NCI-H345 treated with DMSO at 0.1 percent for 48 hours (cell line): ENCODE results near the gene CARD19.
"Not testable (repeated sequence)": the region's sequence is repeated elsewhere in the genome, so short reads cannot be mapped to it uniquely, and the experiment has no call there.

Experiments used
- DNase-seq: peaks from one replicate; lab custom pipeline; 2025; ENCODE audit not compliant: unreplicated experiment; lab: John Stamatoyannopoulos, UW

The CARD19 gene

DNA sequence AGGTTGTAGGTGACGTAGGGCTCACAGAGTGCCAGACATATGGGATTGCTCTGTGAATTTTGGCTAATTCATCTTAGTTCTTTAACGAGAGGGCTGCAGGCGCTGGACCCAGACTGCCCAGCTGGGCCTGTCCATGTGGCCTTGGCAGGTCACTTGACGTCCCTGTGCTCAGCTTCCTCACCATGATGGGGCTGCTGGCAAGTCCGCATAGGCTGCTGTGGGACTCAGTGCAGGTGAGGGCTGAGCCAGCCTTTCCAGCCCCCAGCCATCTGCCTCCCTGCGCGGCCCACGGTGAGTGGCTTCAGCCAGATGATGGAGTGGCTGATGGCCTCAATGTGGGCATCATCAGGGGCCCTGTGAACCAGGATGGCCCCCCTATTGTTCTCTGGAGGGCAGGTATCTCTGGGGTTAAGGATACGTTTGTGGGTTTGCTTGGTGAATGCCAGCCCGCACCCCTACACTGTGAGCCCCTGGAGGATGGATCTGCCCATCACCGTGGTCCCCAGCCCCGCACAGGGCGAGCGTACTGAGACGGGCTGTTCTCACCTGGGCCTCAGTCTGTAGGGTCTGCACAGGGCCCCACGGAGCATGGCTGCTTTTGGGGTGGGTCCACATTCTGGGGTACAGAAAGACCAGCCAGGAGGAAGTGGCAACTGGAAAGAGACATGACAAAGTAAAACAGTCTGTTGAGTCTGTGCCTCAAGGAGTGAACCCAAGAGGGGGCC is 3.7 kb downstream of the CARD19 start:
- no peak for DNase-seq

DNA sequence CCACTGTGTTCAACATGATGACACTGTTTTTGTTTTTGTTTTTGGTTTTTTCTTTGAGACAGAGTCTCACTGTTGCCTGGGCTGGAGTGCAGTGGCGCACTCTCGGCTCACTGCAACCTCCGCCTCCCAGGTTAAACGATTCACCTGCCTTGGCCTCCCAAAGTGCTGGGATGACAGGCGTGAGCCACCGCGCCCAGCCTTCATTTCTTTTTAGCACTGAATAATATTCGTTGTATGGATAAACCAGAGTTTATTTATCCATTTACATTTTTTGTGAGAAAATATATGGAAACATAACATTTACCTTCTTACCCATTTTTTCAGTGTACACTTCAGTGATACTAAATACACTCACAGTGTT is 4.2 kb downstream of the CARD19 start:
- no peak for DNase-seq

DNA sequence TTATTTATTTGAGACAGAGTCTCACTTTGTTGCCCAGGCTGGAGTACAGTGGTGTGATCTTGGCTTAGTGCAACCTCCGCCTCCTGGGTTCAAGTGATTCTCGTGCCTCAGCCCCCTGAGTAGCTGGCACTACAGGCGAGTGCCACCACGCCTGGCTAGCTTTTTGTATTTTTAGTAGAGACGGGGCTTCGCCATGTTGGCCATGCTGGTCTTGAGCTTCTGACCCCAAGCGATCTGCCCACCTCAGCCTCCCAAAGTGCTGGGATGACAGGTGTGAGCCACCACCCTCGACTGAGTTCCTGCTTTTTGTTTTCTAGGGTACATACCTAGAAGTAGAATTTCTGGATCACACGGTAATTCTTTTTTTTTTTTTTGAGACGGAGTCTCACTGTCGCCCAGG is 5.1 kb downstream of the CARD19 start:
- DNase-seq, result not testable (repeated sequence)

DNA sequence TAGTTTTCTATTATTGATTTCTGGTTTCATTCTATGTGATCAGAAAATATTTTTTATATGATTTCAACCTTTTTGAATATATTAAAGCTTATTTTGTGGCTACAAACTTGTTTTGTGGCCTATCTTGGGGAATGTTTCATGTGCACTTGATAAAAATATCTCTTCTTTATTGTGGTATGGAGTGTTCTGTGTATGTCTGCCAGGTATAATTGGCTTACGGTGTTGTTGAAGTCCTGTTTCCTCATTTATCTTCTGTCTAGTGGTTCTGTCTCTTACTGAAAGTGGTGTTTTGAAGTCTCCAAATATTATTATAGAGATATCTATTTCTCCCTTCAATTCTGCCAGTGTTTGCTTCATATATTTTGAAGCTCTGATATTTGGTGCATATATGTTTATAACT is 9.6 kb downstream of the CARD19 start:
- DNase-seq, result no peak

DNA sequence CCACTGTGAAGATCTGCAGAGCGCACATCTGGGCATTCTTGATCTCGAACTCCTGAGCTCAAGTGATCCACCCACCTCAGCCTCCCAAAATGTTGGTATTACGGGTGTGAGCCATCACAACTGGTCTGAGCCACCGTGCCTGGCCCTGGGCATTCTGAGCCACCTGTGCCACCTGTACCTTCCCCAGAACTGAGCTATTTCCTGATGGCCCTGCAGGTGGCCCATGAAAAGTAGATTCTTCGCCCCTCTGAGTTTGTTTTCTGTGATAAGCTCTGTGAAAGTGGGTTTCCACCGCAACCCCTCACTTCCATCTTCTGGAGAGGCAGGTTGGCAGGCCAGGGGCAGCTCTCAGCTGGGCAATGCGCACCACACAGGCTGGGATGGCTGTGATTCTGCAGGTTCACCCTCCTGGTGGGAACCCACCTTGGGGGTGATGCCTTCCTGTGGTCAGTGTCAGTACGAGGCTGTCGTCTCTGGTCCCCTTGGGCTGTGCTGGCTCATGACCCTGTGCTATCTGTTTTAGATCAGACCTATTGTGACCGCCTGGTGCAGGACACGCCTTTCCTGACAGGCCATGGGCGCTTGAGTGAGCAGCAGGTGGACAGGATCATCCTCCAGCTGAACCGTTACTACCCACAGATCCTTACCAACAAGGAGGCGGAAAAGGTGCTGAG is 11.3 kb downstream of the CARD19 start:
- no peak for DNase-seq

DNA sequence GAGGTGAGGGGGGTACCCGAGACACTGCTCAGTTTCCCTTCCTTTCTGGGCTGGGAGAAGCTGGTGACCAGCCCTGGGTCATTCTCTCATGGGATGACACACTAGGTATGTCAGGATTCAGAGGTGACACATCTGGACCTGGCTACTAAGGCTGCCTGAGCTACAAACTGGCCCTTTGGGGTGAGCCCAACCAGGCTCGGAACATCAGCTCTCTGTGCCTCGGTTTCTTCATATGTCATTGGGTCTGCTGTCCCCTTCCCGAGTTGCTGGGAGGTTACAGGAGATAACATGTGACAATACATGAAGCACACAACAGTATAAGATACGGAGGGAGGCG is 11.8 kb downstream of the CARD19 start:
- no peak for DNase-seq

DNA sequence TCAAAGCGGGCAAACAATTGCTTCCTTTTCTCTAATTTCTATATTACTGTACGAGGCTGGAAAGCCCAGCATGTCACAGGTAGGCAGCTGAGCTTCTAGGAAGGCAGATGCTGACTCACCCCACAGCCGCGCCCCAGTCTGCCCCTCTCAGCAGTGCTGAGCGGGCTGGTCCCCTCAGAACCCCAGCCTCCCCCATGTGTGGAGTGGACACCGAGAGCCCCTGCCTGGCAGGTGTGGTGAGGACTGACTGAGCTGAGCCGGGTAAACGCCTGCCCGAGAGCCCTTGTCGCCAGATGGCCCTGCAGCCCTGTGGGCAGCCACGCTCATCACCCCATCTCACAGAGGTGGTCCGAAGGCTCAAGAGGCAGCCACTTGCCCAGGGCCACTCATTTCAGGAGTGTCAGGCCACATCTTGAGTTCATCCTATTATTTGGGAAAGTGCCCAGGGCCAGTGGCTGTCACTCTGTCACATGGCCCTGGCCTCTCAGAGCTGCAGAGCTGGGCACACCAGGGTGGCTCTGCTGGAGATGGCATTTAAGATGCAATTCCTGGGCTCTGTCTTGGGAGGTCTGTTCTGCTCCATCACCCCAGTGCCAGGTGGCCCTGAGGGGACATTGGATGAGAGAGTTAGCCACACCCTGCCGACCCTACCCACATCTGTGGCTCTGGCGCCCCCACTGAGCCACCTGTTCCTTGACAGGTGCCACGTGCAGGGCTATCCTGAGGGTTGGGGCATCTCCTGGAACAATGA is 12.4 kb downstream of the CARD19 start:
- DNase-seq, result no peak

DNA sequence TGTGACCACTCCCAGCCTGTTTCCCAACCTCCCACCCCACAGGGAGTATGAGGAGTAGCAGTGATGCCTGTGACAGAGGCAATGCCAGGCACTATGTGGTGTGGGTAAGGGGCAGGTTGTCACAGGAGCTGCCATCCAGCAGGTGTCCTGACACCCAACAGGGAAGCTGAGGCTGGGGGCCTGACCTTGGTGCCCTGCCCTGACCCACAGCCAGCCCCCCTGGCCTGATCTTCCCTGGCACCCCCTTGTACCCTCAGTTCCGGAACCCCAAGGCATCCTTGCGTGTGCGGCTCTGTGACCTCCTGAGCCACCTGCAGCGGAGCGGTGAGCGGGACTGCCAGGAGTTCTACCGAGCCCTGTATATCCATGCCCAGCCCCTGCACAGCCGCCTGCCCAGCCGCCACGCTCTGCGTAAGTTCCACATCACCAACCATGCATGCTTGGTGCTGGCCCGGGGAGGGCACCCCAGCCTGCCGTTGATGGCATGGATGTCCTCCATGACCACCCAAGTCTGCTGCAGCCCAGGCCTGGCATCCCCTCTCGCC is 14.4 kb downstream of the CARD19 start:
- no peak for DNase-seq

DNA sequence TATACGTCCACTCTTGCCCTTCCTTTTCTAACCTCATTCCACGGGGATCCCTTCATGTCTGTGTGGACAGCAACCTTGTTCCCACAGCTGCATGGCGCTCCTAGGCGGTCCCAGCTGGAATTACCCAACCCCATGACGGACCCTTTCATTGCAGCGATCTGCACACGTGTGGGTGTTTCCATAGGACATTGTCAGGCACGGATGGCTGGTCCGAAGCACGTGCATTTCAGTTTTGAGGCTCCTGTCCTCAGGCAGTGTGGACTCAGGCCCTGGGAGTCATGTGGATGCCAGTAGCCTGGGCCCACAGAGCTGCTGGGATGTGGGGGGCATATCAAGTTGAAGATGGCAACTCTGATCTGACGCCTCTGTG is 15.0 kb downstream of the CARD19 start:
- DNase-seq, result no peak

DNA sequence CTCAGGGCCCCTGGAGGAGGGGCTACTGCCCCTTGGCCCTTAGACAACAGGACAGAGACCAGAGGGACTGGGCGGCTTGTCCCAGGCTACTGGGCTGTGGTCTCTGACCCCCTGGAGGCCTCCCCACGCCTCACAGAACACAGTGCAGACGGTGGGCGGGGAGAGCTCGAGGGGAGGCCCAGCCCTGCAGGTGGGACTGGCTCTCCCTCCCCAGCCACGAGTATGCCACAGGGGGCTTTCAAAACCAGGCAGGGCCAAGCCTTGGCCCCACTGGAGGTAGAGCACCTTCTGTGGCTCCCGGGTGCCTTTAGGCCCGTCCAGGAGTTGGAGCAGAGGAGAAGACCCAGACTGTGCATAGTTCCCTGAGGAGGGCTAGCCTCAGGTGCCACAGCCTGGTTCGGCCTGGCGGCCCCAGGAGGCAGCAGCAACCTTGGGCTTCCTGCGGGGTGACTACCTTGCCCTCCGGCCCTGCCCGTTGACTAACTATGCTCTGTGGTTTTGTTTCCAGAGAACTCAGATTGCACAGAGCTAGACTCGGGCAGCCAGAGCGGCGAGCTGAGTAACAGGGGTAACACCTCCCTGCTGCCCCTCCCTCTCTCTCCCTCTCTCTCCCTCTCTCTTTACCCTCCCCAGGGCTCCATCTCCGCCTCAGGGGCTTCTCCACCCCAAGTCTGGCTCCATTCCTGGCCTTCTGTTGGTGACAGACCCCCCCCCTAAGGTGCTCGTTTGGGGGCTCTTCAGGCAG is 15.5 kb downstream of the CARD19 start:
- DNase-seq, result no peak

DNA sequence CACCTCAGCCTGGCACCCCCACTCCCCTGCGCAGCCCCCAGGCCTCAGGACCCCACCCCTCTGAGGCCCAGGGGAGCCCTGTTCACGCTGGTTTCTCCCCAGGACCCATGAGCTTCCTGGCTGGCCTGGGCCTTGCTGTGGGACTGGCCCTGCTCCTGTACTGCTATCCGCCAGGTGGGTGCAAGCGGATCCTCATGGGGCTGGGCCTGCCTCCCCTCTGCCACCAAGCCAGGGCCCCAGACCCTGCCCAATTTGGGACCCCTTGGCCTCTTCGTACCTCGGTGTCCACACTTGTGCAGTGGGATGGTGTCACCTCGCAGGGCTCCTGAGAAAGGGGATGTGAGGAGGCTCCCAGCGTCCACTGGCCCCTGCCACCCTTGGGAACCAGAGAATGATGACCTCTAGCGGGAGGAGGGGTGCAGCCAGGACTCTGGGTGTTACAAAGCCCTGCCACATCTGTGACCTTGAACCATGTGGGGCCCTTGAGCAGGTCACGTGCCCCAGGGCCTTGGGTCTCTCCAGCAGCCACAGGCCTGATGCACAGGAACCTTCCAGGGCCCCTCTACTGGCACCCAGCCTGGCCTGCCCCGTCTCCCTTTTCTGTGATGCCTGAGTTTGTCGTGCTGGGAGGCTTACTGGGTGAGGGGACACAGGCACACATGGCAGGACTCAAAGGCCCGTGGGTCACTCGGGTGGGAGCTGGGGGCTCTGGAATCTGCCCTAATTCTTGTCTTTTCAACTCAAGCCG is 16.3 kb downstream of the CARD19 start:
- DNase-seq, result no peak

DNA sequence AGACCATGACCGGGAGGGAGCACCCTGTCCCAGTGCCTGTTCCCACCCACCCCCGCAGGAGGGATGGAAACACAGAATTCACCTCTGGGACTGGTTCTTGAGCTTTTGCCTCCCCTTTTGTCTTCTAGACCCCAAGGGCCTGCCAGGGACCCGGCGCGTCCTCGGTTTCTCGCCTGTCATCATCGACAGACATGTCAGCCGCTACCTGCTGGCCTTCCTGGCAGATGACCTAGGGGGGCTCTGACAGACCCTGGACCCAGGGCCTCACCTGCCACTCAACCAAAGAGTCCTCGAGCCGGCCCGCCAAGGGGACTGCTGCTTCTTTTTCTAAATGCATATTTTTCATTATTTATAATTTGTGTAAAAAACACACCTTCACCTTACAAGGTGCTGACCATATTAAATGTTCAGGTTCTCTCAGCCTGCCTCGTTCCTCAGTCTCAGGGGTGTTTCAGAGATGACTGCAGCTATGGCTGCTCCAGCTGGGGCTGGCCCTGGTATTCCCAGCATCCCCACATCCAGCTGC is 16.9 kb downstream of the CARD19 start:
- DNase-seq, result no peak

DNA sequence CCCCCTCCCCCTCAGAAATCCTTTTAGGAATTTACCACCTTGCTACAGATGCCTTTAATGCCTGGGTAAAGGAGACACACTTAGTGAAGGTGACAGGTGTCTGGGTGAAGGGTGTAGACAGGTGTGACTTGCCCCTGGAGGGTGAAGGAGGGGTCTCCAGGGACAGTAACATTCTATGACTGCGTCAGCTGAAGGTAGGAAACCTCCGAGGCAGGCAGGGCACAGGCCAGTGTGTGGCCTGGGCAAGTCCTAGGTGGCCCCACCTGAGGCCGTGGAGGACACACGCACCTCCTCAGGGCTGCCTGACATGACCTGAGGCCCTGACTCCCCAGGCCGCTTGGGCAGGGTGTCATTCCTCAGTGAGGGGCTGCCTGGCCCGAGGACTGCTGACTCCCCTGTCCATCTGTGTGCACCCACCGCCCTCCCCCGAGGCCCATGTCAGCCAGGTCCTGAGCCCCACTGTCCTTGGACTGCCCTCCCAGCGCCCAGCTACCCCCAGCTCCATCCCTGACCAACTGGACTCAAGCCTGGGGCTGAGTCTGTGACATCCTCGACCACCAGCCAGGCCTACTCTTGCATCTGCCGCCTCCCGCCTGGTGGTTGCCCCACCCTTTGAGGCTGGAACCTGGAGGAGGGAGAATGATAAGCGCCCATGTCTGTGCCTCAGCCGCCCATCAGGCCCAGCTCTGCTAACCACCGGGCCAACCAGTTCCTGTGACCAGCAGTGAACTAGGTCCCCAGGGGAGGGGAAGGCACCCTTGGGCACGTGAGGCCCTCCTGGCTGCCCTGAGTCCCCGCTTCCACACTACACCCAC is 18.4 kb downstream of the CARD19 start:
- no peak for DNase-seq

DNA sequence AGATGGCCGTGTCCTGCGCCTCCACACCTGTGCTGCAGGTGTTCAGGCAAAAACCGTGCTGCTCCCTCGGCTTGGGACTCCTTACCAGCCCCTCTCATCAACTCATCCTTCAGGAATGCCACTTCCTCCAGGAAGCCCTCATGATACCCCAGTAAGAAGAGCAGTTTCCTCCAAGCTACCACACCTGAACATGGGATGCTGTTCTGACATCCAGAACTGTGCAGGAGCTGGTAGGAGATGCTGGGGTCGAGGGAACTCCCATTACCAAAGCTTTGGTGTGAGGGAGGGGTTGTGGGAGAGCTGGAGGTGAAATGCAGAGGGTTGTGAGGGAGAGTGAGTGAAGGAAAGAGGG is 18.9 kb downstream of the CARD19 start:
- no peak for DNase-seq

DNA sequence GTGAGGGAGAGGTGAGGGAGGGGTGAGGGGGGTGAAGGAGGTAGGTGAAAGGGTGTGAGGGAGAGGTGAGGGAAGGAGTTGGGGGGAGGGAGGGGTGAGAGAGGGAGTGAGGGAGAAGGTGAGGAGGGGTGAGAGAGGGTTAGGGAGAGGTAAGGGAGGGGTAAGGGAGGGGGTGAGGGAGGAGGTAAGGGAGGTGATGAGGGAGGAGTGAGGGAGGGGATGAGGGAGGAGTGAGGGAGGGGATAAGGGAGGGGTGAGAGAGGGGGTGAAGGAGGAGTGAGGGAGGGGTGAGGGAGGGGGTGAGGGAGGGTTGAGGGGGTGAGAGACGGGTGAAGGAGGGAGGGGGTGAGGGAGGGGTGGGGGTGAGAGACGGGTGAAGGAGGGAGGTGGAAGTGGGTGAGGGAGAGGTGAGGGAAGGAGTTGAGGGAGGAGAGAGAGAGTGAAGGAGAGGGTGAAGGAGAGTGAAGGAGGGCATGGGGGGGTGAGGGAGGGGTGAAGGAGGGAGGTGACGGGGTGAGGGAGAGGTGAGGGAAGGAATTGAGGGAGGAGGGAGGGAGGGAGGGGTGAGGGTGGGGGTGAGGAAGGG is 19.6 kb downstream of the CARD19 start:
- DNase-seq, result no peak

DNA sequence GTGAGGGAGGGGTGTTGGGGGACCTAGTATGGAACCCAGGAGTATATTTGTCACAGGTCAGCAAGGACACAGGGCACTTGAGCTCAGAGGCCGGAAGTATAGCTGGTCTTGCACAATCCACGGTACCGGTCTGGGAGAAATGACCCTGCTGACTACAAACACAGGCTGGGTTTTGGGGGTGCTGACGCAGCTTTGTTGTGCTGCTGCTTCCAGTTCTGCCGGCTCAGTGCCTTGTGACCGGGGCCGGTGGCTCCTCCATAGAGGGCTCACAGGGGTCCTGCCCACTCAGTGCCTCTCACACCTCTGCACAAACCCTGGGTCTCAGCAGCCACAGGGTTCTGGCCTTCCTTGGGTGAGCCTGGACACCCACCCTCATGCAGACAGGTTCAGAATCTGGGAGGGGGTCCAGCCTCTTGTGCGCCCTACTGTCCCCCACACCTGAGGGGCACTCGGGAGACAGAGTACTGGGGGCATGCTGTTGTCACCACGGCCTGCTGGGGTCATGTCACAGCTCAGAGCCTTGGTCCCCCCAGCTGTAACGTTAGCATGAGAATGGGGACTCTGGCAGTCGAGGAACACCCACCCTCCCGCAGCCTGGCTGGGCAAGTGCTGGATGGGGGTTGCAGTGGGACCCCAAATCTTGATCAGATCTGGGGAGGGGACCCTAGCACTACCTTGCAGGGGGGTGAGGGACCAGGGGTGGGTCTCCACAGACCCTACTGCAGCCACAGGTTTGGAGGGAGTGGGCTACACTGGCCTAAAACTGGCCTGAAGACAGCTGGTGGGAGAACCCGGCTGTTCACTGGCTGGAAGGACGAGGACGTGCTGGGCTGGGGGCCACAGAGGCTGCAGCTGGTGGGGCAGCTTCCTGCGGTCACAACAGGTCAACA is 20.3 kb downstream of the CARD19 start:
- no peak for DNase-seq

DNA sequence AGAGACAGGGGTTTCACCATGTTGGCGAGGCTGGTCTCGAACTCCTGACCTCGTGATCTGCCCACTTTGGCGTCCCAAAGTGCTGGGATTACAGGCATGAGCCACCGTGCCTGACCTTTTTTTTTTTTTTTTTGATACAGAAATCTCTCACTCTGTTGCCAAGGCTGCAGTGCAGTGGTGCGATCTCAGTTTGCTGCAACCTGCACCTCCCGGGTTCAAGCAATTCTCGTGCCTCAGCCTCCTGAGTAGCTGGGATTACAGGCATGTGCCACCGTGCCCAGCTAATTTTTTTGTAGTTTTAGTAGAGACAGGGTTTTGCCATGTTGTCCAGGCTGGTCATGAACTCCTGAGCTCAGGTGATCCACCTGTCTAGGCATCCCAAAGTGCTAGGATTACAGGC is 21.5 kb downstream of the CARD19 start:
- not testable (repeated sequence) for DNase-seq
